Measurements from ENCODE around the gene CXXC5. TPM values are rescaled to one million over a fixed set of nuclear protein-coding genes. Genes with fewer than 3 reads are reported as not detected.

CXXC5 gene
- total and polyA plus RNA-seq, 12 donors, result 28.7 to 51.6 (median 36.0) TPM

- H3K4me3 ChIP-seq, result peak overlapping the region in 6 of 10 donors; percentile 20 to 99 (median 96)
- H3K4me1 ChIP-seq, result peaks cover 40 to 88% (median 79%) of the 10 kb centered on the region in 9 donors
Observed at GRCh38 chr5:139651853-139652787, 4.0 kb downstream of the CXXC5 start.

DNA sequence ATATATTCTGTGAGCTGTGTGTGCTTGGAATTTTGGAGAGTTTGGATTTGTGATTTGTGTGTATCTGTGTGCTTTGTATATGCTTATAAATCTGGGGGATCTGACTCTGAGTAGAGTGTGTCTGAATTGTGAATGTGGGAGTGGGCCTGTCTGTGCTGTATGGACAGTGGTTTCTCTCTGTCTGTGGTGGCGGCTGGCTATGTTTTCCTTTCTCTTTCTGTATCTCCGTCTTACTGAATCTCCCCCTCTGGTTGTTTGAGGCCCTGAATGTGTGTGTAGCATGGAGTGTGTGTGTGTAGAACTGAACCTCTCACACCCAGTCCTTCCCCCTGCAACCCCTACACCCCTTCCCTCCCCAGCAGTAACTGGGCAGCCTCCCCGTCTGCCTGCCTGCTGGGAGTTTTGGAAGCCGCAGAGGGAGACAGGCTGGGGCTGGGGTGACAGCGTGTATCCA is 4.7 kb downstream of the CXXC5 start:
- no peak for TF ChIP-seq CTCF (IDR thresholded peaks at IDR 0.05)
- Histone ChIP-seq H3K4me1 (peaks cover 45 to 88% (median 79%) of the 10 kb centered on the region in 9 donors), H3K9me3 (no peaks in the 10 kb centered on the region), H3K27me3 (peaks cover 0 to 41% (median 0%) of the 10 kb centered on the region in 7 donors), H3K4me3 (peak overlapping the region in 5 of 10 donors; percentile 20 to 97 (median 27)), H3K36me3 (no peaks in the 10 kb centered on the region), H3K27ac (peak overlapping the region; percentile 86 to 97 (median 92))
- 26 to 32% methylated on average over 5 of the region's 5 CpGs for WGBS, 2 donors
- intact Hi-C loops (cut with DNase I), result loop anchor here in 6 of 10 donors (5.0 kb wide), 2 partner anchors 34 to 39 kb away; no protein-coding TSS in a partner anchor
- no peak for ATAC-seq
- no peak for DNase-seq

More at GRCh38 chr5:139651853-139652787, 4.0 kb downstream of the CXXC5 start:
- peak; percentile 78 to 81 for DNase-seq
- Histone ChIP-seq H3K9me3 (no peaks in the 10 kb centered on the region), H3K27ac (peak overlapping the region; percentile 66 to 97 (median 92)), H3K27me3 (peaks cover 0 to 48% (median 0%) of the 10 kb centered on the region in 7 donors), H3K36me3 (no peaks in the 10 kb centered on the region)
- intact Hi-C loops (cut with DNase I), result loop anchor here in 6 of 10 donors (2.0 to 5.0 kb wide), 3 partner anchors 15 to 40 kb away; no protein-coding TSS in a partner anchor
- no peak for TF ChIP-seq CTCF (IDR thresholded peaks at IDR 0.05)
- ATAC-seq, result peak in 7 of 8 donors; percentile 9 to 46 (median 36)
- 23 to 25% methylated on average over 22 to 23 of the region's 23 CpGs for WGBS, 2 donors

- intact Hi-C loops (cut with DNase I), result loop anchor here in 6 of 10 donors (5.0 kb wide), 2 partner anchors 34 to 39 kb away; no protein-coding TSS in a partner anchor
- TF ChIP-seq CTCF (IDR thresholded peaks at IDR 0.05), result no peak
- peaks cover 0 to 33% (median 0%) of the 10 kb centered on the region in 7 donors for H3K27me3 ChIP-seq
- ATAC-seq (no peak), DNase-seq (no peak)
- no peak overlapping the region for H3K4me3 ChIP-seq
- H3K36me3 ChIP-seq, result no peaks in the 10 kb centered on the region
- no peaks in the 10 kb centered on the region for H3K9me3 ChIP-seq
- WGBS, 2 donors, result 51 to 54% methylated on average over 5 of the region's 5 CpGs
- H3K27ac ChIP-seq, result peak overlapping the region; percentile 86 to 97 (median 92)
- peaks cover 52 to 95% (median 86%) of the 10 kb centered on the region in 9 donors for H3K4me1 ChIP-seq
Observed at GRCh38 chr5:139653616-139654015, 5.5 kb downstream of the CXXC5 start.

DNA sequence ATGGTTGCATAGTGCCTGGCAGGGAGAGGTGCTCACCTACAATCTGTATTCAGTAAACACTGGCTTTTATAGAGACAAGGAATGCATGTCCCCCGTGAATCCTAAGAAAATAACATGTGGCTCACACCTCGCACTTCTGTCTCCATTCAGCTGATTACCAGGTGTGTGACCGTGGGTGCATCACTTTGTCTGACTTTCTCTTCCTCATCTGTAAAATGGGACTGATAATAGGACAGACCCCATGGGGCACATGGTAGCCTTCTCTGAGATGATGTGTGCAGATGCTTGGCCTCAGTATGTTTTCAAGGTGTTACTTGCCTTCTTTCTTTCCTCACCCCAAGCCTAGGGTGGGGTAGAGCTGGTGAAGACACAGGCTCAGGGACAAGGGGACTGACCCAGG is 6.3 kb downstream of the CXXC5 start:
- TF ChIP-seq CTCF (IDR thresholded peaks at IDR 0.05), result no peak
- no peaks in the 10 kb centered on the region for H3K9me3 ChIP-seq
- 75 to 82% methylated on average over 3 of the region's 3 CpGs for WGBS, 2 donors
- DNase-seq (no peak), ATAC-seq (no peak)
- H3K27ac ChIP-seq, result peak overlapping the region; percentile 86 to 97 (median 92)
- H3K36me3 ChIP-seq, result no peaks in the 10 kb centered on the region
- H3K4me3 ChIP-seq, result no peak overlapping the region
- peaks cover 0 to 25% (median 0%) of the 10 kb centered on the region in 7 donors for H3K27me3 ChIP-seq
- H3K4me1 ChIP-seq, result peaks cover 61 to 100% (median 94%) of the 10 kb centered on the region in 9 donors
- intact Hi-C loops (cut with DNase I), result loop anchor here in 6 of 10 donors (5.0 kb wide), 2 partner anchors 33 to 38 kb away; no protein-coding TSS in a partner anchor

Measured in heart right ventricle (tissue), 16 donors.